Measurements from ENCODE around the gene SIDT2.
"Not testable (repeated sequence)": the region's sequence is repeated elsewhere in the genome, so short reads cannot be mapped to it uniquely, and the experiment has no call there.

SIDT2 gene

GRCh38 chr11:117201658-117202305 lies 23.2 kb downstream of the SIDT2 start:
- no peak for TF ChIP-seq ZFX (IDR thresholded peaks at IDR 0.05; ENCODE audit: borderline replicate concordance)
- TF ChIP-seq, protein P1, sequence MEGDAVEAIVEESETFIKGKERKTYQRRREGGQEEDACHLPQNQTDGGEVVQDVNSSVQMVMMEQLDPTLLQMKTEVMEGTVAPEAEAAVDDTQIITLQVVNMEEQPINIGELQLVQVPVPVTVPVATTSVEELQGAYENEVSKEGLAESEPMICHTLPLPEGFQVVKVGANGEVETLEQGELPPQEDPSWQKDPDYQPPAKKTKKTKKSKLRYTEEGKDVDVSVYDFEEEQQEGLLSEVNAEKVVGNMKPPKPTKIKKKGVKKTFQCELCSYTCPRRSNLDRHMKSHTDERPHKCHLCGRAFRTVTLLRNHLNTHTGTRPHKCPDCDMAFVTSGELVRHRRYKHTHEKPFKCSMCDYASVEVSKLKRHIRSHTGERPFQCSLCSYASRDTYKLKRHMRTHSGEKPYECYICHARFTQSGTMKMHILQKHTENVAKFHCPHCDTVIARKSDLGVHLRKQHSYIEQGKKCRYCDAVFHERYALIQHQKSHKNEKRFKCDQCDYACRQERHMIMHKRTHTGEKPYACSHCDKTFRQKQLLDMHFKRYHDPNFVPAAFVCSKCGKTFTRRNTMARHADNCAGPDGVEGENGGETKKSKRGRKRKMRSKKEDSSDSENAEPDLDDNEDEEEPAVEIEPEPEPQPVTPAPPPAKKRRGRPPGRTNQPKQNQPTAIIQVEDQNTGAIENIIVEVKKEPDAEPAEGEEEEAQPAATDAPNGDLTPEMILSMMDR (IDR thresholded peaks at IDR 0.05), result no peak
- H3K27ac ChIP-seq, result no peak overlapping the region

- TF ChIP-seq, protein P1 (IDR thresholded peaks at IDR 0.05), result no peak
- TF ChIP-seq ZFX (IDR thresholded peaks at IDR 0.05; ENCODE audit: borderline replicate concordance), result no peak
- H3K27ac ChIP-seq, result no peak overlapping the region
Measured at GRCh38 chr11:117202386-117203068, 24.0 kb downstream of the SIDT2 start.

DNA sequence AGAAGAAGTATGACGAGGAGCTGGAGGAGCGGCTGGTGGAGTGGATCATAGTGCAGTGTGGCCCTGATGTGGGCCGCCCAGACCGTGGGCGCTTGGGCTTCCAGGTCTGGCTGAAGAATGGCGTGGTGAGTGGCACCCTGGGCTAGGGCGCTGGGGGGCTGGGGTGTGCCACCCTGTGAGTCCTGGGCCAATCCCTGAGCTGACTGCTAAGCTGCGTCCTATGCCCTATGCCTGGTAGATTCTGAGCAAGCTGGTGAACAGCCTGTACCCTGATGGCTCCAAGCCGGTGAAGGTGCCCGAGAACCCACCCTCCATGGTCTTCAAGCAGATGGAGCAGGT lies 24.5 kb downstream of the SIDT2 start:
- no peak overlapping the region for H3K27ac ChIP-seq
- TF ChIP-seq ZFX (IDR thresholded peaks at IDR 0.05; ENCODE audit: borderline replicate concordance), result no peak
- TF ChIP-seq, protein P1 (IDR thresholded peaks at IDR 0.05), result no peak

- TF ChIP-seq, protein P1 (IDR thresholded peaks at IDR 0.05), result no peak
- TF ChIP-seq ZFX (IDR thresholded peaks at IDR 0.05; ENCODE audit: borderline replicate concordance), result no peak
- no peak overlapping the region for H3K27ac ChIP-seq
Measured at GRCh38 chr11:117204283-117205080, 25.9 kb downstream of the SIDT2 start.

DNA sequence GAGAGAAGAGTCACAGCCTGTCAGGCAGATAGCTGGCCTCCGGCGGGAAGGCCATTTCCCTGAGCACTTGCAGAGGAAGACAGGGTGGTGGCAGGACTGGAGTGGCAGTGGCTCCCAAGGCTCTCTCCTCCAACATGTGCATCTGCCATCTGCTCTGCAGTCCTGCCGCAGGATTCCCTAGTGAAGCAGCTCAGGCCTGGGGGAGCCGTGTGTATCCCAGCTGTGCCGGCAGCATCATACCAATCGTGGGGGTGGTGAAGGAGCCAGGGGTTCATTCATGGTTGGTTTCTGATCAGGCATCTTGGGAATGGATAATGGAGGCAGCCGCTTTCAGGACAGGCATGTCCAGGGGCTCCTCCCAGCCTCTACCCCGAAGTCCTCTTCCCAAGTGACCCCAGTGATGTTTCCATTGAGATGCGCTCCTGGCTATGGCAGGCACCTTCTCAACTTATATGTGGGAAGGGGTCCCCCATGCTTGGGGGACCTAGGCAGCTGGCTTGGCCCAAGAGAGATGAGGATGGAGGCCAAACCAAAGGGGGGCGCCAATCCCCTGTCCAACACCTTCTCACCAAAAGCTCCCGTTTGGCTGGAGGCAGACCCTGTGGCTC lies 26.8 kb downstream of the SIDT2 start:
- no peak overlapping the region for H3K27ac ChIP-seq
- TF ChIP-seq, protein P1 (IDR thresholded peaks at IDR 0.05), result no peak
- no peak for TF ChIP-seq ZFX (IDR thresholded peaks at IDR 0.05; ENCODE audit: borderline replicate concordance)

GRCh38 chr11:117206111-117206510 lies 27.6 kb downstream of the SIDT2 start:
- not testable (repeated sequence) for H3K27ac ChIP-seq

DNA sequence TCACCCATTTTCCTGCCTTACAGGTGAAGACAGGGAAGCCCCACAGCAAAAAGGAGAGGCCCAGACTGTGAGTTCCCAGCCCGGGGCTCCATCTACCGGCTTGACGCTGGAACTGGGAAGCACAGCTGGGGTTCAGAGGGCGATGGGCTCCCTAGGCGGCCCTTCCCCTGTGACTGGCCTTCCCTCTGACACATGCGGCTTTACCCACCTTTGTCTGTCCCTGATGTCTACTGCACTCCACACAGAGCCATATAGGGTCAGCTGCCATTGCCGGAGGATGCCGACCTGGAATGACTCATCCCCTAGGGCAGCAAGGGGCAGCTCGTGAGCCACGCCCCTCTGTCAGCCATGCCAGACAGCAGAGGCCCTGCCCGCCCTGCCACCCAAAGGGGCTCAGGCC lies 28.3 kb downstream of the SIDT2 start:
- H3K27ac ChIP-seq, result not testable (repeated sequence)

DNA sequence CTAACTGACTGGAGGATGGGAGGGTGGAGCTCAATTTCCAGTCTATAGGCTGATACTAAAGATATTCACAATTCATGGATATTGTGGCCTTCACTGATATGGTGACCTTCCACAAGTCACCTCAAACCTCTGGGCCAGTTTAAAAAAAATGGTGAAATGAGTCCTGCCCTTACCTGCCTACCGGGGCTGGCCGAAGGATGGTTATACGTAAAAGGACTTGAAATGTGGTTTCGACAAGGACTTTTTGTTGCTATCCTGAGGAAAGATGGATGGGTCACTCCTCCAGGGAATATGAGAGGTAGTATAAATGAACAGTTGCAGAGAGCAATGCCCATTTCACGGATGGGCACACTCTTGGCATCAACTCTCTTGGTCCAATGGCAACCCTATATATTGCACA lies 28.9 kb downstream of the SIDT2 start:
- H3K27ac ChIP-seq, result not testable (repeated sequence)

DNA sequence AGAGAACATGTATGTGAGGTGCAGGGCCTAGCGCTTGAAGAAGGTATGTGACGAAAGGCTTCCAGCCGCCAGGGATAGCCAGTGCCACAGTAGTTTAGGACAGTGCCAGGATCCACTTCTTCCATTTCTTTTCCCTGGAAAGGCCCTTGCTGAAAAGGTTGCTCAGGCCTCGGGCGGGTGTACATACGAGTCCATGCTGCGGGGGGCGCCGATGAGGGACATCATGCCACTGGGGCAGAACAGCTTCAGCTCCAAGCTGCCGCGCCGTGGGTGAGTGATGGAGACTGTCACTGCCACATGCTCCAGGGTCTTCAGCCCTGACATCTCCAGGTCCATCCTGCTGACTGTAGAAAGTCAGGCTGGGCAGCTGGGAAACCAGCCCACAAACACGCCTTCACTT lies 30.2 kb downstream of the SIDT2 start:
- H3K27ac ChIP-seq, result not testable (repeated sequence)

DNA sequence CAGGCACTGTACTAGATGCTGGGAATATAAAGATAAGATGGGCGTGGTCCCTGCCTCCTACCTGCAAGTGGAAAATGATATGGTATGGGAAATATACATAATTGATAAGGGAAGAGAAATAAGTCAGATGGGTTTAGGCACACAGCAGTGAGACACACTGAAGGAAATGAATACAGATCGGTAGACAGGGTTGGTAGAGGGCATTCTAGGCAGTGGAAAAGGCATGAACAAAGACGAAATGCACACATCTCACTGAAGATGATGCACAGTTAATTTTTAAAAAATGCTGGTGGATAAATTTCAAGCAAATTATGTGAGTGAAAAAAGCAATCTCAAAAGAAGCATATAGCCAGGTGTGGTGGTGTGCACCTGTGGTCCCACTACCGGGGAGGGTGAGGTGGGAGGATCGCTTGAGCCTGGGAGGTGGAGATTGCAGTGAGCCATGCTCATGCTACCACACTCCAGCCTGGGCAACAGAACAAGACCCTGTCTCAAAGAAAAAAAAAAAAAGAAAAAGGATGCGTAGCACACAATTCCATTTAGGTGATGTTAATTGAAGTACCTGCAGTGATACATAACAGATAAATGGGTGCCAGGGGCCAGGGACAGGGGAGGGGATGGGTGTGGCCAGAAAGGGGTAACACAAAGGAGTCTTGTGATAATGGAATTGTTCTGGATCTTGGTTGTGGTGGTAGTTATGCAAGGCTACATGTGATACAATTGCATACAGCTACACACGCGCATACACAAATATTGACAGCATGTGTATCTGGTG lies 31.0 kb downstream of the SIDT2 start:
- H3K27ac ChIP-seq, result not testable (repeated sequence)
